ENCODE results near the gene CCDC74B.
"Not testable (repeated sequence)": the region's sequence is repeated elsewhere in the genome, so short reads cannot be mapped to it uniquely, and the experiment has no call there.

CCDC74B gene

DNA sequence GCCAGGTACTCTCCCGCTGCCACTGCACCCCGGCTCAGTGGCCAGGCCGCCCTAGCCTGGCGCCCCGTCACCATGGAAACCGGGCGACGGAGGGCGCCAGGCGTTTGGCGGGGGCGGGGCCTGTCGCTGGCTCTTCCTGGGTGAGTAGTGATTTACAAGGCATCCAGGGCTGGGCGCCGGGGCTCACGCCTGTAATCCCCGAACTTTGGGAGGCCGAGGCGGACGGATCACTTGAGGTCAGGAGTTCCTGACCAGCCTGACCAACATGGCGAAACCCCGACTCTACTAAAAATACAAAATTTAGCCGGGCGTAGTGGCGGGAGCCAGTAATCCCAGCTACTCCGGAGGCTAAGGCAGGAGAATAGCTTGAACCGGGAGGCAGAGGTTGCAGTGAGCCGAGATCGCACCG, at the start of gene CCDC74B:
TSS of gene CCDC74B (minus strand) at position 107 of the 409 bp plus-strand sequence. CDS start 116 bp downstream, outside the sequence.
- not testable (repeated sequence) for FAIRE-seq

DNA sequence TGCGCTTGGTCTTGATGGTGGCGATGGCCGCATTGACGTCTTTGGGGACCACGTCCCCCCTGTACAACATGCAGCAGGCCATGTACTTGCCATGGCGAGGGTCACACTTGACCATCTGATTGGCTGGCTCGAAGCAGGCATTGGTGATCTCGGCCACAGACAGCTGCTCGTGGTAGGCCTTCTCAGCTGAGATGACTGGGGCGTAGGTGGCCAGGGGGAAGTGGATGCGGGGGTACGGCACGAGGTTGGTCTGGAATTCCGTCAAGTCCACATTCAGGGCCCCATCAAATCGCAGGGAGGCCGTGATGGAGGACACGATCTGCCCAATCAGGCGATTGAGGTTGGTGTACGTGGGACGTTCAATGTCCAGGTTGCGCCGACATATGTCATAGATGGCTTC, 48.9 kb upstream of the CCDC74B start:
- FAIRE-seq, result not testable (repeated sequence)

DNA sequence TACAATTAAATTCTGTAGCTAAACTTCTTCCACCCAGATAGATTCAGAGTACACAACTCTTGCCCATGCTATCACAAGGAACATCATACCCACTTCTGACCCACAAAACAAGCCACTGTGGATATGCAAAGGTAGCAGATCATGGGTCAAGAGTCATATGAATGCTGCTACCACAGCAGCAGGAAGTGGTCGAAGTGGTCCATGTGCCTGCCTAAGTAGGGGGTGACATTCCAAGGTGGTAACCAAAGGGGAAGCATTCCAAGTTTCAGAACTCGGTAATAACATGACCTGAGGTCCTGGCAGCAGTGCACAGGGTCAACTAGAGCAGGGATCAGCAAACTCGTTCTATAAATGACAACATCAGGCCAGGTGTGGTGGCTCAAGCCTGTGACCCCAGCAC, 47.5 kb upstream of the CCDC74B start:
- not testable (repeated sequence) for FAIRE-seq

DNA sequence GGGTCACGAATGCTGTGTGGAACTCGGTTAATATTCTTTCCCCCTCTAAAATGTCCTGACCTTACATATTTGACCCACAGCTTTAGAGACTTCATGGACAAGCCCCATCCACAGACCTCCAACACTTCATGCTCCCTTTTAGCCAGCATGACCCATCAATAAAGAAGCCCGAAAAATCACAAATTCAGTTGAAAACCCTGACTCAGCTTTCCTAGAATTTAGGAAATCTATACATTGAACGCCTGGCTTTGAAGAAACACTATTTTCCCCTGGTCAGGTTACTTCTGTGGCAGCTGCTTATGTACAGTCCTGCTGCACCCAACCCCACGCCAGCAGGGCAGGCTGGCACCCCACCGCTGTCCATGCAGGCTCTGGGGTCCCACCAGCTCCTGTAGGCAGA, 46.4 kb upstream of the CCDC74B start:
- not testable (repeated sequence) for FAIRE-seq

DNA sequence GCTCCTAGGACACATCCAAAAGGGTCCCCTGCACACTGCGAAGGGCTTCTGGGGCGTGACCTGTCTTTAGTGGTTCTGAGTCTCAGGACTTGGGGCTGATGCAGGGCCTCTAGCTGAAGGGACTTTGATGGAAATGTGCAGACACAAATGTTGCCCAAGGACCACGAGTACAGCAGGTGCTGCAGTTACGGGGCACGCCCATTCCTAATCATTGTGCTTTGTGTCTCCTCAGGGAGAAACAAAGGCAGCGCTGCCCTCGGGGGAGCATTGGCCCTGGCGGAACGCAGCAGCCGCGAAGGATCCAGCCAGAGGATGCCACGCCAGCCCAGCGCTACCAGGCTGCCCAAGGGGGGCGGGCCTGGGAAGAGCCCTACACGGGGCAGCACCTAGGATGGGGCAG, 45.3 kb upstream of the CCDC74B start:
- no peak for FAIRE-seq

DNA sequence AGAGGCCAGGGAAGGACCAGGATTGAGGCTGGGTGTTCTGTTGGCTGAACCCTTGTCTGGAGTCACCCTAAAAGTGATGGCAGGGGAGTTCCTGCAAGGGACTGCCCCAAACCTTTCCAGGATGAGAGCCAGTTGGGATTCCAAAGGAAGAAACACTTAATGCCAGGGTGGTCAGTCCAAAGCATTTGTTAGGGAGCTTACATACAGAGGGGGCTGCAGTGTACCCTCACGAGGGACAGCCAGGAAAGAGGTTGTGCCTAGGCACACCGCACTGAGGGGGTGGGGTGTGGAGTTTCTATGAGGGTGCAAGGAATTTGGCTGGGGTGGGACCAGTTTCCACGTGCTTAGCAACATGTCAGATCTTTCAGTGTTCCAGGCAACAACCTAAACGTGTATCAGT, 44.0 kb upstream of the CCDC74B start:
- FAIRE-seq, result not testable (repeated sequence)

DNA sequence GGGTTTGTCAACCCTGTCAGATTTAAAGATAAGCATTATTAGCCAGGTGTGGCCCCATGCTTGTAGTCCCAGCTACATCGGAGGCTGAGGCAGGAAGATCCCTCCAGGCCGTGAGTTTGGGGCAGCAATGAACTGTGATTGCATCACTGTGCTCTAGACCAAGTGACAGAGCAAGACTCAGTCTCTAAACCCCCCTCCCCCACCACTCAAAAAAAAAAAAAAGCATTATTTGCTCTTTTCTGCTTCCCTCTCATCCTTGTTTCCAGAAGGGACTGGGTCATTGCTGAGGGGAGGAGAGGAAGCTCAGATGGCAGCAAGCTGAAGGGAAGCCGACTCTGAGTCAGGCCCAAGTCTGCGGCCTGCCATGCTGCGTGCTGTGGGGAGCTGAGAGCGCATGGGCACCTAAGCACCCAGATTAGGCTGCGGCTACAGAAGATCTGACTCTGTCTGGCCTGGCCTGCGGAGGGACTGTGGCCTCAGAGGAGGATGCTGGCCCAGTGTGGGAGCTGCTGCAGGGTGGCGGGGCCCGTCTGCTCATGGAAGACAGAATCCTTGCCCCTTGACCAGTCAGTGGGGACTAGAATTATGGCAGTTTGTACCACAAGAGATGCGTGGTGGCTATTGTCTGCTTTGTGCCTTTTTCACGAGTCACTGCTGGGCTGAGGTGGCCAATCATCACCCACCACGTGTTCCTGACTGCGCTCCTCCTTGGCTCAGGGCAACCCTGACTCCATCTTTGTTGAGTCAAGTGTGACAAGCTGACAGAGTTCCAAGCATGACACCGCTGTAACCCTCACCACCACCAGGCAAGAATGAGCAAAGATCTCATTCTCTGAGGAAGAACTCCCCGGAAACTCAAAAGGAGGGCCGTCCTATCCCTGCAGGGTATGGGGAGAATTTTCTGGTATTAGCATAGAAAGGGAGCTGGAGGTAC, 43.2 kb upstream of the CCDC74B start:
- not testable (repeated sequence) for FAIRE-seq

DNA sequence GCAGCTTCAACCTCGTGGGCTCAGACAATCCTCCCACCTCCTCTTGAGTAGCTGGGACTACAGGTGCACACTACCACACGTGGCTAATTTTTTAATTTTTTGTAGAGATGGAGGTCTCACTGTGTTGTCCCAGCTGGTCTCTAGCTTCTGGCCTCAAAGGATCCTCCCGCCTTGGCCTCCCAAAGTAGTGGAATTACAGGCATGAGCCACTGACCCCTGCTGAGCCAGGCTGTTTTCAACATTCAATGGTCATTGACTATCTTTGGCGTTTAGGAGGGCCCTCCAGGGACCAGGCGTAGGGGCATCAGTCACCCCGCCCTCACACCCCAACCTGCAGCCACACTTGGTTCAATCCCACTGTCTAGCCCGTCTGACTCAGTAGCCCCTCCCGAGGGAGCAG, 42.4 kb upstream of the CCDC74B start:
- no peak for FAIRE-seq

DNA sequence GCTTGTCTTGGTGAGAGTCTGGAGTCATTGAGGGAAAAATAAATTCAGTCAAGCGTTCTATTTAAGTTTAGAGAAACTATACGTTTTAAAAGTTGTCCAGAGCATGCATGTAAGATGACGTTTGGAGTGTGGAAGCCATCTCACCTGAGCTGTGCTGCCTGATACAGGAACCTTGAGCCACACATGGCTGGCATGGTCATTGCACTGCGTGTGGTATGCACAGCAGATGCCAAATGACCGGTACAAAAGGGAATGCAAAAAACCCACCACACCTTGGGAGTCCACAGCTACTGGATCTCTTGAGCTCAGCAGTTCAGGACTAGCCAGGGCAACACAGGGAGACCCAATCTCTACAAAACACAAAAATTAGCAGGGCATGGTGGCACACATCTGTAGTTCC, 41.5 kb upstream of the CCDC74B start:
- FAIRE-seq, result no peak

DNA sequence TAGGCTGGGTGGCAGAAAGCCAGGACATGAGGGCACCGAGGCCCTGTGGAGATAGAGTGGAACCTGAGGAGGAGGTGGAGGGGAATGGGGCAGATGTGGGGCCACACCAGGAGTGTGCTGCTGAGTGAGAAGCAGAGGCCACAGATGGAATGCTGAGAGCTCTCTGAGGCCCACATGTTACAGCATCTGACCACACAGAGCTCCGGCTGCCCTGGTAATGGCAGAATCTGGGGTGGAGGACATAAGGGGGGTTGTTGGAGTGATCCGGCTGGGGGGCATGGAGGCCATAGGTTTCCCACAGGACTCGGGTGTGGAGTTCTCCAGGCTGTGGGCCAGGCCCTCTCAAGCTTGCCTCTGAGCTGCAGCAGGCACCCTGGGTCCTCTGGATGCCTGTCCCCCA, 41.0 kb upstream of the CCDC74B start:
- no peak for FAIRE-seq

DNA sequence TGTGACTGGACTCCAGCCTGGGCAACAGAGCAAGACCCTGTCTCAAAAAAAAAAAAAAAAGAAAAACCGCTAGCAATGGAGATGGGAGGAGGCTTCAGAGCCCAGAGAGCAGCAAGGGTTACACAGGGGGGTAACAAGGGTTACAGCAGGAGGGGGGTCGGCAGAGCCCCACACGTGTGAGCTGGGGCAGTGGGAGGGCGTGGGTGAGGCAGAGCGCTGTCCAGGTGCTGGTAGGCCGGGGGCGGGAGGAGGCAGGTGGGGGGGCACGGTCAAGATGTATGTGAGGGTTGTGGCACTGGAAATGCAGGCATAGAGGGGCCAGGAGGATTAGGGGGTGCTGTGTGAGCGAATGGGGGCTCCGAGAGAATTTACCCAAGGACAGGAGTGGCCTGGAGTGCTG, 40.5 kb upstream of the CCDC74B start:
- no peak for FAIRE-seq

DNA sequence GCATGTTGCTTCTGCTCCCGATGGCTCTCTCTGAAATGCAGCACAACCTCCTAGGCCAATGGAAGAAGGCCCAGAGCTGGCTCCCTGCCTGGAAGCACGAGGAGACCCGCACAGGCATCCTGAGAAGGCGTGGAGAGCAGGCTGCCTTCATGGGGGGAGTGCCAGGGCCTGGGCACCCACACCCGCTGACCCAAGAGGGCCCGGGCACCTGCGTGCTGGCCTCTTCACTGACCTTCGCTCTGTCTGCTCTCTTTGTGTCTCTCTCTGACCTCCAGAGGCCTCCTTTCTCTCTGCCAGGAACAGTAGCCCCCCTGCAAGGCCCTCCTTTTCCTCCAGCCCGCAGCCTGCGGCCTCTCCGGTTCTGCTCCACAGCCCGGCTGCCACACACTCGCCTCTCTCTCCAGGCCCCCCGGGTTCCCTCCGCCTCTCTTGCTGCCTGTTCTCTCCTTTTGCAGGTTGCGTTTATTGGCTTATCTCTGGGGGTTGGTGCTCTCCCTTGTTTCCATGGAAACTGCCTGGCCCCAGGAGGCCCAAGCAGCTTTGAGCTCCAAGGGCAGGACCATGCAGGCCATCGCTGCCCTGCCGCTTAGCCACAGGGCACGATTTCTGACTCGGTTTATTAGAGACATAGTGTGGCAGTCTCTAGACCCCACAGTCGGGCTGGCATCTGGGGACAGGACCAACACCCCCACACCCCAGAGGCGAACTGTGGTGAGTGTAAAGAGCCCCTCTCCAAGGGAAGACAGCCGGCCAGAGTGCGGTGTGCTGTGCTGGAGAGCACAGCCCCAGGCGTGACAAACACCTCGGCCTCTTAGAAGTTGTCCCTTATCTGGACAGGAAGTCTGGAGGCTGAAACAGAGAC, 38.8 kb upstream of the CCDC74B start:
- no peak for FAIRE-seq

DNA sequence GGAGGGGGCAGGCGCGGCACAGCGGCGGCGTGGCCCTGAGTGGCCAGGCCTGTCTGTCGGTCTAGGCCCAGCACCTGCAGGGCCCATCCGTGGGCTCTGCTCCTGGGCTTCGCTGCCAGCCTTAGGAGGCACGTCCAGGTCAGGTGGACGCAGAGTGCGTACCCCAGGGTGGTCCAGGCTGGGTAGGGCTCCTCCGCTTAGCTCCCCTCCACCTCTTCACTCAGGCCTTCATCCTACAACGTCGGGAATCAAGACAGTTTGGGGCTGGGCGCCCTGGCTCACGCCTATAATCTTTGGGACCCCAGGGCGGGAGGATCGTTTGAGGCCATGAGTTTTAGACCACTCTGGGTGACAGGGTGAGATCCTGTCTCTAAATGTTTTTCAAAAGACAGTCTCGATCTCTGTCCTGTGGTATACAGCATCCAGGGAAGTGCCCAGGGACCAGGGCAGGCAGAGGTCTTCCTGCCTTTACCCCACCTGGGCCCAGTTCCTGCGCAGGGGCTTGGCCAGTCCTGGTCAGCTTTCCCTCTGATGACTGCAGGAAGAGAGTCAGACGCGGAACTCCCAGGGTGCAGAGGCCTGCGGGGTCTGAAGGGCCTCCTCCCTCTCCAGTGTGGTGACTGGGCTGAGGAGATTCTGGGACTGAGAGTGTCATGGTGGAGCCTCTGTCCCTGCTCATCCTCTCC, 38.1 kb upstream of the CCDC74B start:
- not testable (repeated sequence) for FAIRE-seq

DNA sequence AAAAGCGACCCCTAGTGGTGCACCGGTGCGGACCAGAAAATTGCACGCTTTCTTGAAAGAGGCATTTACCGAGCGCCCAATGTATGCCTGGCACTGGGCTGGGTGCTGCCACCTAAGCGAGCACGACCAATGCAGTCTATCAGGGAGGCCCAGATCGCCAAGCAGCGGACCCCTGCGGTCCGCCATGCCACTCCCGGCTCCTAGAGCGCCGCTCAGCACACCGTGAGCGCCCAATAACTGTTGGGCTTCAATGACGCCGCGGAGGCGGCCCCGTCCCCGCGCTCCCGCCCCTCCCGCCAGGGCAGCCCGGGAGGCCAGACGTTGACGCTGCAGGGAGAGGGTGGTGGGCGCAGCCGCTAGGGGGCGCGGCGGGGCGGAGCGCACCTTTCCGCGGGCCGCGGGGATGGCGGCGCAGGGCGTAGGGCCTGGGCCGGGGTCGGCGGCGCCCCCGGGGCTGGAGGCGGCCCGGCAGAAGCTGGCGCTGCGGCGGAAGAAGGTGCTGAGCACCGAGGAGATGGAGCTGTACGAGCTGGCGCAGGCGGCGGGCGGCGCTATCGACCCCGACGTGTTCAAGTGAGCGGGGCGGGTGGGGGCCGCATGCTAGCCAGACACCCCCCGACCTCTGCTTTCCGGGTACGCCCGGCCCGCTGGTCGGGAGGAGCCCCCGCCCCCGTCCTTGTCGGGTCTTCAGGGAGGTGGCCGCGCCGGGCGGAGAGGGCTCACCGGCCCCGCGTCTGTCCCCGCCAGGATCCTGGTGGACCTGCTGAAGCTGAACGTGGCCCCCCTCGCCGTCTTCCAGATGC, 37.2 kb upstream of the CCDC74B start, which contains the start of gene MZT2B:
TSS of gene MZT2B (plus strand) at position 383 of the 803 bp plus-strand sequence. CDS start at position 404, 21 bp downstream.
- FAIRE-seq, result not testable (repeated sequence)

DNA sequence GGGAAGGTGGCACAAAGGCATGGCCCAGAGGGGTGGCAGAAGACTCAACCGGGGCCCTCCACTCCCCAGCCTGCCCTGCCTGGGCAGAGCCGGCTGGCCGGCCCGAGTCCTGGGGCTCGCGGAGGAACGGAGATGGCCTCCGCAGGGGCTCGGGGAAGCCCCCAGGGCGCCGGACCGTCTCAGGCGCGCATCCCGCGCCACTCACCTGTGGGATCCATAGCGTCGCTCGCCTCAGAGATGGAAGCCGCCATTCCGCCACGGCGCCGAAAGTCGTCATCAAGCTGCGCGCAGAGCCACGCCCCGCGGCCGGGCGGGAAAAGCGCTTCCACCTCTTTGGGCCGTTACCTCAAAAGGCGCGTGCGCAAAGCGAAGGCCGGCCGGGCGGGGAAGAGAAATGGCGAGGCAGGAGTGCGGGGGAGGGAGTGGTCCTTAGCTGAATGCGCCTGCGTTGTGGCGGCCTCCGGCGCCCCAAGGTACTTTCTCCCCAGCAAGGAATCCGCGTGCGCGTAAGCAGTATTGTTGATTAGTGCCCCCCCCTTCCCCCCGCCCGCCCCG, 36.5 kb upstream of the CCDC74B start, which contains the start of gene SMPD4:
TSS of gene SMPD4 (minus strand) at position 278 of the 555 bp plus-strand sequence. CDS start 5,010 bp downstream, outside the sequence.
- FAIRE-seq, result peak; percentile 88

DNA sequence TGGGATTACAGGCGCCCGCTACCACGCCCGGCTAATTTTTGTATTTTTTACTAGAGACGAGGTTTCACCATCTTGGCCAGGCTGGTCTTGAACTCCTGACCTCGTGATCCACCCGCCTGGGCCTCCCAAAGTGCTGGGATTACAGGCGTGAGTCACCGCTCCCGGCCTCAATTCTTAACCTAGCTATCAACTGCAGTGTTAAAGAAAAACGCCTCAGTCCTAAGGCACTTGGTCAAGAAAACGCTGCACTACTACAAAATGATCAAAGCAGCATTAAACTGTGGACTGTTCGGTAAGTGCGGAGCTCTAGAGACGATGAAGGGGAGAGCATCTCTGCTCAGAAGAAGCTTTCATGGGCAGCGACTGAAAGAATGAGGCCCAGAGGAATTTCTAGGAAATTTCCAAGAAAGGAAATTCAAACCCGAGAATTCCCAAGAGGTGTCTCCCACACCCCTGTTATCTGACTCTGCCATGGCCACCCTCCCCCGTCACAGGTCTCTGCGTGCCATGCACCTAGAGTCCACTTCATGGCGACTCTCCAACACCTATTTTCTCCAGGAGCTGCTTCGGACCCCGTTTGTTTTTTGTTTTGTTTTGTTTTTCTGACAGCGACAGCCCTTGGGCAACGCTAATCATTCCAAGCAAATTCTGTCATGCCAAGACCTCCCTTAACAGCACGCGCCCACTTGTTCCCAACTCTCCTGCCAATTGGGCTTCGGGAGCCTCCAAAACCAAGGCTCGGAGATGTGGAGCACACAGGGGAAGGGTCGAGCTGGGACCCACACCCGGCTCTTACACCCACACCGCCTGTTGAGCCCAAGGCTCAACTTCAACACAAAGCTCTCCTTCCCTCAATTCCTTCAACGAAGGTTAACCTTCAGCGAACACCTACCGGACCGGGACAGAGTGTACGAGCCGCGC, 35.8 kb upstream of the CCDC74B start:
- FAIRE-seq, result not testable (repeated sequence)

DNA sequence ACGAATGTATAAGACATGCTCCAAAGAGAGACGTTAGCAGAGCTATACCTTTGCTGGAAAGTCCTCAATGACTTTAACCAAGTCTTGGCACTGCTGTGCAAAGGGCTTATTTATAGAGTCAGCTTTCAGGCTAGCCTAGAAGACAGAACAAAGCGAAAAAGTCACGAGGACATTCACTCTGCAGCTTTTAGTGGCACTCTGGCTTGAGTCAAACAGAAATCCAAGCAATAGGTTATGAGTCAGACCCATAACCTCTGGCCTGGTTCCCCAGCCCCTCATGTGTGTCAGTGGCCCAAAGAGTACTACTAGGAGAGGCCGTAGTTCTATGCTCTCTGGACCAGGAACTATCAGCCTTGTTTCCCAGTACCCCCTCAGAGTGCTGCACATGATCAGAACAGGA, 30.0 kb upstream of the CCDC74B start:
- not testable (repeated sequence) for FAIRE-seq

DNA sequence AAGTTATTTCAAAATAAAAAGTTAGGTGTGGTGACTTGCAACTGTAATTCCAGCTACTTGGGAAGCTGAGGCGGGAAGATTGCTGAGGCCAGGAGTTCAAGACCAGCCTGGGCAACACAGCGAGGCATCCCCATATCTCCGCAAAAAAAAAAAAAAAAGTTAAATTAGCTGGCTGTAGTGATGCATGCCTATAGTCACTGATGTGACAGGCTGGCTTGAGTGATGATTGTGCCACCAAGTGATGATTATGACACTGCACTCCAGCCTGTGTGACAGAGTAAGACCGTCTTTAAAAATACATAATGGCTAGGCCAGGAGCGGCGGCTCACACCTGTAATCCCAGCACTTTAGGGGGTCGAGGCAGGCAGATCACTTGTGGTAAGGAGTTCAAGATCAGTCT, 25.0 kb upstream of the CCDC74B start:
- FAIRE-seq, result no peak

DNA sequence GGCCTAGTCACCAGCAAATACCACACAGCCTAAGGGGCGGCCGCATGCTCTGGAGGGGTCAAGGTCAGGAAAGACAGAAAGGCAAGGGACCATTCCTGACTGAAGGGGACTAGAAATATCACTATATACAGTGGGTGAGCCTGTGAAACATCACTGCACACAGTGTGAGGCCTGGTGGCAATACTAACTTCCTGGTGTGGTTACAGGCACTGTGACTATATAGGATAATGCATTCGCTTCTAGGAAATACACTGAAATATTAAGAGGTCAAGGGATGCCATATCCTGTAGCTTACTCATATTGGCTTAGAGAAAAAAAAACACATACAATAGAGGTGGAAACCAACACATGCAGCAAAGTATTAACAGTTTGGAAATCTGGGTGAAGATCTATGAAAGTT, 24.3 kb upstream of the CCDC74B start:
- not testable (repeated sequence) for FAIRE-seq

DNA sequence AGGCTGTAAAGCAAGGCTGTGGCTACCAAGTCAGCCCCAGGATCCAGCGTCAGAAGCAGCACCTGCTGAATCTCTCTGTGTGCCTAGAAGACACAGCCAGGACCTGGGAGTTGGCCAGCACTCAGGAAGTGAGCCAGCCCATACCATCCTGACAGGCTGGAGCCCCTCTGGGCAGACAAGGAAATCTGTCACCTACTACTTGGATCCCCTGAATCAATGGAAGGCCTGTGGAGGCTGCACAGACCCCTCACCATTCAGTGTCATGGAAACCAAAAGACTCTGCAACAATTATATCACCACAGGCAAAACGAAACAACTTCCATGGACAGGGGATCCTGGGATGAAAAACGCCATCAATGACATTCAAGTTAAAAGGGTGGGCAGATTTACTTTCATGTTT, 21.7 kb upstream of the CCDC74B start:
- not testable (repeated sequence) for FAIRE-seq

Data from A204.1 (cell line).